A673 (cell line): Measurements from ENCODE around the gene COMMD6.

Experiments
- EZH2 ChIP-seq: fragments of 200-600 bp; sonication (generic); IDR thresholded peaks from 2 replicates; pipeline ENCODE4 v1.6.1; 2017; ENCODE audit warnings: borderline replicate concordance, low read depth, mild to moderate bottlenecking, mixed read lengths, antibody characterized with exemption, low read length; ENCODE audit not compliant: poor library complexity, severe bottlenecking
- TF ChIP-seq, protein P1 (sequence below): fragments of 300-800, 200-600 bp; sonication (generic); conservative IDR thresholded peaks from 2 replicates; pipeline ENCODE4 v1.5.1; 2017; ENCODE audit warnings: low read depth, mild to moderate bottlenecking, antibody characterized with exemption, low read length, moderate library complexity, mixed read lengths

DNA sequence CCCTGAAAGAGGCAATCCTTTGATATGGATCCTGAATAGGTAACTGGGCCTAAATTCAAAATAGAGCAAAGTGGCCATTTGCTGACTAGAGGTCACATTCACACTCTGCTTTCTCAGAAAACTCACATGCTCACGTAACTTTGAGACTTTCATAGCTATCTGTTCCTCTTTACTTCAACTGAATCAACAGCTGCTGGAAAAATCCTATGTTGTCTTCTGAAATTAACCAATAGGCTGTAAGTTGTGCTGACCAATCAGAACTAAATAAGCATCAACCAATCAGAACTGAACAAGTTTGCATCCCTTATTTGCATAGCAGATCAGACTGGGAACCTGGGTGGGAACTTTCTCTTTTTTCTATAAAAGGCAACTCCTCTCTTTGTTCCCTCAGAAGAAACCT is 31.6 kb downstream of the COMMD6 start:
- TF ChIP-seq, protein P1, sequence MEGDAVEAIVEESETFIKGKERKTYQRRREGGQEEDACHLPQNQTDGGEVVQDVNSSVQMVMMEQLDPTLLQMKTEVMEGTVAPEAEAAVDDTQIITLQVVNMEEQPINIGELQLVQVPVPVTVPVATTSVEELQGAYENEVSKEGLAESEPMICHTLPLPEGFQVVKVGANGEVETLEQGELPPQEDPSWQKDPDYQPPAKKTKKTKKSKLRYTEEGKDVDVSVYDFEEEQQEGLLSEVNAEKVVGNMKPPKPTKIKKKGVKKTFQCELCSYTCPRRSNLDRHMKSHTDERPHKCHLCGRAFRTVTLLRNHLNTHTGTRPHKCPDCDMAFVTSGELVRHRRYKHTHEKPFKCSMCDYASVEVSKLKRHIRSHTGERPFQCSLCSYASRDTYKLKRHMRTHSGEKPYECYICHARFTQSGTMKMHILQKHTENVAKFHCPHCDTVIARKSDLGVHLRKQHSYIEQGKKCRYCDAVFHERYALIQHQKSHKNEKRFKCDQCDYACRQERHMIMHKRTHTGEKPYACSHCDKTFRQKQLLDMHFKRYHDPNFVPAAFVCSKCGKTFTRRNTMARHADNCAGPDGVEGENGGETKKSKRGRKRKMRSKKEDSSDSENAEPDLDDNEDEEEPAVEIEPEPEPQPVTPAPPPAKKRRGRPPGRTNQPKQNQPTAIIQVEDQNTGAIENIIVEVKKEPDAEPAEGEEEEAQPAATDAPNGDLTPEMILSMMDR, result no peak
- TF ChIP-seq EZH2, result no peak
